ENCODE data around the gene RPS21. TPM values are rescaled to one million over a fixed set of nuclear protein-coding genes. Genes with fewer than 3 reads are reported as not detected.

The RPS21 gene
- total and polyA plus RNA-seq, 9 of the 15 experiments (the other 6 are each of a cell fraction or from before 2014, with no cell fraction given) = 1,380 to 5,647 (median 3,091) TPM

- TF ChIP-seq ARID3A (IDR thresholded peaks at IDR 0.05; ENCODE audit: borderline replicate concordance, low read depth, low read length) (no peak), HDAC2 (IDR thresholded peaks at IDR 0.05) (no peak), ETS1 (conservative IDR thresholded peaks at IDR 0.05; ENCODE audit: control insufficient read depth, low read depth, low read length) (0 out of 2 replicates have a peak, but pooled peaks have one; percentile 14), MNT (conservative IDR thresholded peaks at IDR 0.05) (no peak), ETS2 (tag; IDR thresholded peaks at IDR 0.05; ENCODE audit: borderline replicate concordance, poor library complexity, severe bottlenecking) (no peak), MAZ (CRISPR knock-in tag; conservative IDR thresholded peaks at IDR 0.05 in 1 of 2, IDR thresholded peaks at IDR 0.05 in 1 of 2) (peak in 1 of 2 experiments; percentile 80; a peak in 2 of 4 replicates), RERE (CRISPR knock-in tag; IDR thresholded peaks at IDR 0.05; ENCODE audit: borderline replicate concordance) (peak; percentile 57; the same call in 1 of the 2 replicates), ZNF197 (CRISPR knock-in tag; IDR thresholded peaks at IDR 0.05; ENCODE audit: low read depth) (no peak), SLC30A9 (CRISPR knock-in tag; IDR thresholded peaks at IDR 0.05) (no peak), ZZZ3 (IDR thresholded peaks at IDR 0.05) (no peak), C11orf30 (IDR thresholded peaks at IDR 0.05; ENCODE audit: low read depth) (no peak), ZNF584 (CRISPR knock-in tag; IDR thresholded peaks at IDR 0.05; ENCODE audit: low read depth) (no peak), STAG1 (CRISPR knock-in tag; IDR thresholded peaks at IDR 0.05; ENCODE audit: borderline replicate concordance) (no peak), HCFC1 (IDR thresholded peaks at IDR 0.05; ENCODE audit: low read depth, low read length) (no peak), THAP7 (CRISPR knock-in tag; IDR thresholded peaks at IDR 0.05) (no peak), ZBTB7A (IDR thresholded peaks at IDR 0.05; ENCODE audit: borderline replicate concordance, control insufficient read depth, low read depth, low read length) (peak; percentile 57; the same call in 1 of the 2 replicates)
Observed at GRCh38 chr20:62365814-62366369, 21.0 kb upstream of the RPS21 start (continued).
